ENCODE data around the gene PIP4K2B. TPM values are rescaled to one million over a fixed set of nuclear protein-coding genes. Genes with fewer than 3 reads are reported as not detected.

Gene PIP4K2B
- total RNA-seq, 2 experiments from 2014 or later = 49.4 to 52.6 TPM

DNA sequence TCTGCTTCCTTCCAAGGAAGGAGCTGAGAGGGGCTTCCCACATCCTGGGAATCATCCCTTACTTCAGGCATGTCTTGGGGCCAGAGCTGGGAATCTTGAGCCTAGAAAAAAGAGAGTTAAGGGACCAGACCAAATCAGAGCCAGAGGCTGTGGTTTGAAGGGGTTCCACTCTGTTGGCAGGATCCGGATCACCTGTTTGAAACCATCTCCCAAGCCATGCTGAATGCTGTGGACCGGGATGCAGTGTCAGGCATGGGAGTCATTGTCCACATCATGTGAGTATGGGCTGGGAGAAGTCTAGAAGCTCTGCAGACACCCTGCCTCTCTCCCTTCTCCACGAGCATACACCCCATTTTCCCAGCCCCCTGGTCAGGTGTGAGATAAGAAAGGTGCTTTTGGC is 37.1 kb downstream of the PIP4K2B start:
- Mint-ChIP-seq H3K36me3 (ENCODE audit: low read depth) (peaks cover 58% of the 10 kb centered on the region), H3K4me3 (no peak overlapping the region), H3K4me1 (peaks cover 21% of the 10 kb centered on the region), H3K27ac (no peak overlapping the region), H3K9me3 (no peaks in the 10 kb centered on the region), H3K27me3 (no peaks in the 10 kb centered on the region)
- no peak for DNase-seq
- CTCF ChIA-PET = interaction anchor here (0.8 to 1.8 kb wide), 6 partner anchors 10 to 391 kb away, joined by 3 to 6 read pairs (median 4); partner anchors contain the start of gene PSMB3
- POLR2A ChIA-PET = interaction anchor here (0.6 kb wide), 1 partner anchor 9 kb away, joined by 4 read pairs; no protein-coding TSS in a partner anchor

DNA sequence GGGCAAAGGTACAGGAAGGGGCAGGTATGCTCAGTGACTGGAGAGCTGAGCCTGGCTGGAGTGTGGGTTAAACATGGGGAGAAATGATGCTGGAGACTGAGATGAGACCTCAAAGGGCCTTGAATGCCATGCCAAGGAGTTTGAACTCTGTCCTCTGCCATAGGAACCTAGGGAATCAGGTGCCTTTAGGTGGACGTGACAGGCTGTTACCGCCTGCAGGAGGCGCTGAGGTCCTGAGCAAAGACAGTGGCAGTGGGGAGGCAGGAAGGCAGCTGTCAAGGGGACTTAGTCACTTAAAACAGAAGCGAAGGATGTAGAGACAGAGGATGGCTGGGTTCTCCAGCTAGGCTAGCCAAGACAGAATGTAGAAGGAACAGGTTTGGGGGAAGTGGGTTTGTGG is 37.7 kb downstream of the PIP4K2B start:
- ChIA-PET POLR2A (no interaction called here), CTCF (interaction anchor here (0.8 to 1.8 kb wide), 6 partner anchors 9 to 392 kb away, joined by 3 to 6 read pairs (median 4); partner anchors contain the start of gene PSMB3)
- Mint-ChIP-seq H3K9me3 (no peaks in the 10 kb centered on the region), H3K4me3 (no peak overlapping the region), H3K27me3 (no peaks in the 10 kb centered on the region), H3K4me1 (peaks cover 21% of the 10 kb centered on the region), H3K36me3 (ENCODE audit: low read depth) (peaks cover 52% of the 10 kb centered on the region), H3K27ac (peak overlapping the region; percentile 51)
- DNase-seq = peak; percentile 44

- H3K36me3 Mint-ChIP-seq (ENCODE audit: low read depth) = peaks cover 28% of the 10 kb centered on the region
- H3K4me3 Mint-ChIP-seq = peak overlapping the region; percentile 96
- POLR2A ChIA-PET = interaction anchor here (1.2 kb wide), 1 partner anchor 9 kb away, joined by 4 read pairs; no protein-coding TSS in a partner anchor
- no peaks in the 10 kb centered on the region for H3K9me3 Mint-ChIP-seq
- H3K27me3 Mint-ChIP-seq = peaks cover 28% of the 10 kb centered on the region
- H3K4me1 Mint-ChIP-seq = peaks cover 45% of the 10 kb centered on the region
- CTCF ChIA-PET = interaction anchor here (1.1 to 2.5 kb wide), 4 partner anchors 9 to 412 kb away, joined by 3 to 8 read pairs (median 4); no protein-coding TSS in a partner anchor
- DNase-seq = no peak
- peak overlapping the region; percentile 98 for H3K27ac Mint-ChIP-seq
Measured at GRCh38 chr17:38753071-38753506, 46.3 kb downstream of the PIP4K2B start.

DNA sequence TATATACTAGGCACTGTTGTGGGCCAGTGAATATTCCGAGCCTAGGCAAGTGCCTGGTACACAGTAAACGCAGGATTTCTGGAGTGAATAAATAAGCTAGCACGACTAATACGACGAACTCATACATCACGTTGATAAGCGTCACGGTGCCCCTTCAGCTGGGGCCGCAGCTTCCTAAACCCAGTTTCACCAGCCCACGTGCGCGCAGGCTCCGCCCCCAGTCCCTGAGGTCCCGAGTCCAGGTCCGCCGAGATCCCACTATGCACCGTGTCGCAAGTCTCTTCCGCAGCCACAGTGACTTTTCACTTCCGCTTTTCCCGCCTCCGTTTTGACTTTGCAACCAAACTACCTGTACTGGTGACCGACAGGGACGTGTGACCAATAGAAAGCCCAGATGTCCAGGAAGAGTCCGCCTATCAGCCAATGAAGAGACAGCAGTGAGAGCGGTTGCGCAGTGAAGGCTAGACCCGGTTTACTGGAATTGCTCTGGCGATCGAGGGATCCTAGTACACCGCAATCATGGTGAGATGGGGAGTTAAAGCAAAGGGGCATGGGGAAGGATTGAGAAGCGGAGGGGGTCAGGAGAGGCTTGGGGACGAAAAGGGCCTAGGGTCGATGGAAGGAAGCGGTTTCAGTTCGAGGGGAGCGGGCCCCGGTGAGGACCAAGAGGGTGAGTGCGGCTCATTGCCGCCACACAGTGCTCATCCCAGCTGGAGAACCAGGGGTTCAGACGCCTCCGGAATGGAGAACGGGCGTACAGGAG is 46.9 kb downstream of the PIP4K2B start, which contains the start of gene PSMB3:
Gene PSMB3 (plus strand): TSS at position 434 of the 763 bp plus-strand sequence. CDS start 86 bp downstream, at position 520.
- H3K4me3 Mint-ChIP-seq = peak within 1 kb of the TSS; percentile 96
- peaks cover 28% of the 10 kb centered on the region for H3K36me3 Mint-ChIP-seq (ENCODE audit: low read depth)
- H3K27ac Mint-ChIP-seq = peak within 1 kb of the TSS; percentile 98
- peaks cover 30% of the 10 kb centered on the region for H3K27me3 Mint-ChIP-seq
- ChIA-PET POLR2A (interaction anchor here (0.6 to 1.2 kb wide), 2 partner anchors 10 to 11 kb away, joined by 3 to 4 read pairs; no protein-coding TSS in a partner anchor), CTCF (interaction anchor here (0.6 to 1.5 kb wide), 9 partner anchors 9 to 431 kb away, joined by 3 to 4 read pairs (median 3); no protein-coding TSS in a partner anchor)
- peak; percentile 99 for DNase-seq
- H3K9me3 Mint-ChIP-seq = no peaks in the 10 kb centered on the region
- peaks cover 45% of the 10 kb centered on the region for H3K4me1 Mint-ChIP-seq

DNA sequence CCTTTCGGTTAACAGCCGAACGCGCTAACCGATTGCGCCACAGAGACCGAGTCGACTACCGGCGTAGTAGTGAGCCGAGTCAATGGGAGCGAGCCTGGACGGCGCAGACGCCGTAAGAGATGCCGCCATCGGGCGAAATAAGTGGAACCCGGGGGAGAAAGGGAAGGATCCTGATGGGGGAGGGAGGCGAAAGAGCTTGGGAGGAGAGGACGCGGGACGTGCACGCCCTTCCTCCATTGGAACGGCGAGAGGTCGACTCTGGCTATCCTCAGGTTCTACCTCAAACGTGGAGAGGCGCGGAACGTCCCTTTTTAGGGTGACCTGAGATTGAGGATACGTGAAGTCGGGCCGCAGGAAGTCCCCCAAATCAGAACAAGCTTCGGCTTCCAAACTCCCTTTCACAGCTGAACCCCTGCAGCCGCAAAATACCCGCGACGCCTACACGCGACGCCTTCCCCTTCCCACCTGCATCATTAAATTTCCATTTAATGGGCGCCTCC is 47.5 kb downstream of the PIP4K2B start:
- peaks cover 46% of the 10 kb centered on the region for H3K4me1 Mint-ChIP-seq
- H3K4me3 Mint-ChIP-seq = peak overlapping the region; percentile 96
- POLR2A ChIA-PET = interaction anchor here (0.6 kb wide), 1 partner anchor 12 kb away, joined by 3 read pairs; no protein-coding TSS in a partner anchor

DNA sequence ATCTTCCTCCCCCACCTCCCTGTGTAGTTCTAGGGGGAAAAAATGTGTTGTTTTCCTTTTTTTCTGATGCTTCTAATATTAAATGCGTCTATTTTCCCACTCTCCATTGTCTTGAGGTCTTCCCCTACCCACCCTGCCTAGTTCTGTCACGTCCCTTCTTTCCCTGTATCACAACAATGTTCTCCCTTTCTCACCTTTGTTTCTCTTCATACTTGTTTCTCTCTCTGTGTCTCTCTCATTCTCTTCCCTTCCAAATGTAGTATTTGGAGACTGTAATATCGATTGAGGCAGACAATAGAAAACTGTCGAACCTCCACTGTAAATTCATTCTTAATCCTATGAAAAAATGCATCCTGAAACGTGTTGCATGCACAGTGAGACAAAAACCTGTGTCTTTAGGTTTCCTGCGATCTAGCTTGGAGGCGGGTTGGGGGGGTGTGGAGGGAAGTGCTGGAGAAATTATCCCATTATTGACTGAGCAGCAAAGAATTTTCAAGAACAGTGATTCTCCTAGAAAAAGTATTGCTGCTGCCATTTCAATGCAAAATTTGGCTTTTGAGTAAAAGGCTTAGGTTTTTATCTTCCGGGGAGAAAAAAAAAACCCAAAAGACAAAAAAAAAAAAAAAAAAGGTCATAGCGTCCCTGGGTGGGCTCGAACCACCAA is 48.1 kb downstream of the PIP4K2B start:
- CTCF ChIA-PET = interaction anchor here (0.6 to 1.5 kb wide), 8 partner anchors 16 to 214 kb away, joined by 3 to 4 read pairs (median 3); partner anchors contain the start of gene LASP1
- Mint-ChIP-seq H3K4me3 (peak overlapping the region; percentile 96), H3K27me3 (peaks cover 39% of the 10 kb centered on the region), H3K9me3 (no peaks in the 10 kb centered on the region), H3K27ac (peak overlapping the region; percentile 98), H3K4me1 (peaks cover 52% of the 10 kb centered on the region), H3K36me3 (ENCODE audit: low read depth) (peaks cover 26% of the 10 kb centered on the region)
- DNase-seq = no peak
- POLR2A ChIA-PET = no interaction called here

More for the DNA sequence above, 47.5 kb downstream of the PIP4K2B start:
- peaks cover 28% of the 10 kb centered on the region for H3K36me3 Mint-ChIP-seq (ENCODE audit: low read depth)
- peak overlapping the region; percentile 98 for H3K27ac Mint-ChIP-seq
- peak; percentile 84 for DNase-seq
- H3K9me3 Mint-ChIP-seq = no peaks in the 10 kb centered on the region
- CTCF ChIA-PET = interaction anchor here (0.6 to 1.5 kb wide), 10 partner anchors 10 to 432 kb away, joined by 3 to 4 read pairs (median 3); no protein-coding TSS in a partner anchor
- peaks cover 33% of the 10 kb centered on the region for H3K27me3 Mint-ChIP-seq

DNA sequence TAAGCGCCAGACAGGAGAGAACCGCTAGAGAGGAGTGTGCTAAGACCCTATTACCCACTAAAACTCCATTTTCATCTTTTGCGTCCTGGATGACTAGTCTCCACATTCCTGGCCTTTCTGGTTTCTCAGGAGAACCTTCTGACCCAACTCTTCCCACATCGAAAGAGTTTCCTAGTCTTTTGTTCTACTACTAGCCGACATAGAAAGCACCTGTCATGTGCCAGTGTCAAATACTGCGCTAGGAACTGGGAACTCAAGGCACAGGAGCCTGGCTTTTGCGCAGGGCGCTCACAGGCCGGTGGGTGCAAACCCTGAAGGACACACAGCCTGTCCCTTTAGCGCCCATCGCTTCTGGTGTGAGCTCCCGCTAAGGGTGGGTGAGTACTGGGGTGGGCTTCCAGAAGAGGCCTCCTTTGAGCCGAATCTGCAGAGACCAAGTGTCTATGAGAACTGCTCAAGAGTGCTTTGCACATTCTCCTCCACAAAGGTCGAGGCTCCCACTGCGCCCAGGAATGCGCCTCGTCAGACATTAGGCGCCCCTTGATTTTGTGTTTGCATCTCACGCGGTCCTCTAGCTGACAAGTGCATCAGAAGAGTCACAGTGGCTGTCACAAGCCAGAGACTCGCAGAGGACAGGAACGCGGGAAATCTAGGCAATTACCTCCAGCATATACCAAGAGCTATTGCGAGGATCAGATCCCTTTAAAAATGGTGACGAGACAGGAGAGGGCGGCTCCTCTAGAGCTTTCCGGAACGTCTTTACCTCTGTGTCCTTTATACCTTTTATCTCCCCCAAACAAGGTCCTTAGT is 48.8 kb downstream of the PIP4K2B start:
- no peak for DNase-seq
- Mint-ChIP-seq H3K4me1 (peaks cover 51% of the 10 kb centered on the region), H3K27me3 (peaks cover 46% of the 10 kb centered on the region), H3K27ac (peak overlapping the region; percentile 98), H3K36me3 (ENCODE audit: low read depth) (peaks cover 18% of the 10 kb centered on the region), H3K9me3 (no peaks in the 10 kb centered on the region), H3K4me3 (peak overlapping the region; percentile 96)
- ChIA-PET POLR2A (no interaction called here), CTCF (interaction anchor here (0.7 to 1.5 kb wide), 2 partner anchors 15 to 119 kb away, joined by 3 to 4 read pairs; partner anchors contain the start of gene LASP1)

DNA sequence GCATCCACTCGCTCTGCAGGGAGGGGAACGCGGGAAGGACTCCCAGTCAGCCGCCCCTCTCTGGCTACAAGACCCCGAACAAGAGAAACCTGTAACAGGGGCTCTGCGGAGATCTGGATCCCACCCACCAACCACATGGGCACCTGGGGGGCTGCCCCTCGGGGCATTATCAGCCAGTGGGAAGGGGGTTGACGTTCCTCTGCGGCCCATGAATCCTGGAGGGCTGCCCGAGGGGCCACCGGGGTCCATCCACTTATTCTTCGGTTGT is 49.4 kb downstream of the PIP4K2B start:
- CTCF ChIA-PET = interaction anchor here (0.8 kb wide), 1 partner anchor 10 kb away, joined by 3 read pairs; no protein-coding TSS in a partner anchor
- no peak for DNase-seq
- Mint-ChIP-seq H3K27me3 (peaks cover 51% of the 10 kb centered on the region), H3K27ac (no peak overlapping the region), H3K4me1 (peaks cover 51% of the 10 kb centered on the region), H3K9me3 (no peaks in the 10 kb centered on the region), H3K36me3 (ENCODE audit: low read depth) (peaks cover 18% of the 10 kb centered on the region), H3K4me3 (peak overlapping the region; percentile 8)
- POLR2A ChIA-PET = no interaction called here

DNA sequence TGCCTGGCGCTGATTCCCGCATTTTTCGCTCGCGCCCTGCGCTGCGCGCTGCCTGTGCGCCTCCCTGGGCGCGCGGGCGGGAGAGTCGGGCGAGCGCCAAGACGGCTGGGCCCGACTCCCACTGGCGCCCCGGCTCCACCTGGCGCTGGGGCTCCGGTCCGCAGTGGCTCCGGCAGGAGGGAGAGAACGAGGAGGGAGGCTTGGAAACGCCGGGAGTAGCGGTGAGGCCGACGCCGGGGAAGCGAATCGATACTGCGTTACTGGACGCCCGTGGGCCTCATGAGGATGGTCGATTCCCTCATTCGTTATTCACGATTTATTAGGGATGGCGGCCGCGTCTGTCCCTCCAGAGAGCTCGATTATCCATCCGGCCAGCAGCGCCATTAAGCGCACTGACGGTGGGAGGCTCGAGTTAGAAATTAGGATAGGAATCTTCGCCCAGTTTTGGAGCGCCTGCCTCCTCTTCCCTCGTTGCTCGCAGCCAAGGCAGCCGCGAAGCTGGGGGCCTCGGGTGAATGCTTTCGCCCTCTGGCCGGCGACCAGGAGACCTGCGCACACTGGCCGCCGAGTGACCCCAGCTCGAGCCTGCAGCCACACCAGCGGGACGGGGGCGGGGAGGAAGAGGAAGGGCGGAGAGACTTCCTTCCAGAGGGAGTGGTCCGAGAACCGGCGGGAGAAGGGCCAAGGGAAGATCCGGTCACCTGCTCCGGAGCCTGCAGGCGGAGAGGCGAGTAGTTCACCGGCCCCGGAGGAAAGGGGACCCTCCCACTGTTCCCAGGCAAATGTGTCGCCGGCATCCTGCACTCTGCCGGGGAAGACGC is 49.9 kb downstream of the PIP4K2B start:
- Mint-ChIP-seq H3K4me1 (peaks cover 48% of the 10 kb centered on the region), H3K9me3 (no peaks in the 10 kb centered on the region), H3K36me3 (ENCODE audit: low read depth) (peaks cover 14% of the 10 kb centered on the region), H3K4me3 (peak overlapping the region; percentile 48), H3K27me3 (peaks cover 54% of the 10 kb centered on the region), H3K27ac (no peak overlapping the region)
- ChIA-PET CTCF (interaction anchor here (0.6 to 0.8 kb wide), 2 partner anchors 11 to 187 kb away, joined by 3 to 4 read pairs; no protein-coding TSS in a partner anchor), POLR2A (no interaction called here)
- DNase-seq = no peak

GRCh38 chr17:38748892-38749222 is 50.5 kb downstream of the PIP4K2B start:
- H3K36me3 Mint-ChIP-seq (ENCODE audit: low read depth) = peaks cover 12% of the 10 kb centered on the region
- CTCF ChIA-PET = no interaction called here
- H3K4me1 Mint-ChIP-seq = peaks cover 44% of the 10 kb centered on the region
- H3K4me3 Mint-ChIP-seq = peak overlapping the region; percentile 48
- DNase-seq = no peak
- no peaks in the 10 kb centered on the region for H3K9me3 Mint-ChIP-seq
- no peak overlapping the region for H3K27ac Mint-ChIP-seq
- peaks cover 54% of the 10 kb centered on the region for H3K27me3 Mint-ChIP-seq
- POLR2A ChIA-PET = no interaction called here

GRCh38 chr17:38748149-38748891 is 51.0 kb downstream of the PIP4K2B start, which contains the start of gene PCGF2:
TSS of gene PCGF2 (minus strand) at chr17:38748336. CDS start at chr17:38740402, 7,934 bp downstream.
- POLR2A ChIA-PET = no interaction called here
- Mint-ChIP-seq H3K27me3 (peaks cover 54% of the 10 kb centered on the region), H3K9me3 (no peaks in the 10 kb centered on the region), H3K4me3 (peak within 1 kb of the TSS; percentile 64), H3K4me1 (peaks cover 42% of the 10 kb centered on the region), H3K36me3 (ENCODE audit: low read depth) (peaks cover 9% of the 10 kb centered on the region), H3K27ac (no peak within 1 kb of the TSS)
- CTCF ChIA-PET = no interaction called here
- DNase-seq = no peak
